ENCODE data around the gene MYH9. TPM values are rescaled to one million over a fixed set of nuclear protein-coding genes. Genes with fewer than 3 reads are reported as not detected.

Gene MYH9
- total and polyA plus RNA-seq, 7 donors, result 35.6 to 214 (median 92.0) TPM

DNA sequence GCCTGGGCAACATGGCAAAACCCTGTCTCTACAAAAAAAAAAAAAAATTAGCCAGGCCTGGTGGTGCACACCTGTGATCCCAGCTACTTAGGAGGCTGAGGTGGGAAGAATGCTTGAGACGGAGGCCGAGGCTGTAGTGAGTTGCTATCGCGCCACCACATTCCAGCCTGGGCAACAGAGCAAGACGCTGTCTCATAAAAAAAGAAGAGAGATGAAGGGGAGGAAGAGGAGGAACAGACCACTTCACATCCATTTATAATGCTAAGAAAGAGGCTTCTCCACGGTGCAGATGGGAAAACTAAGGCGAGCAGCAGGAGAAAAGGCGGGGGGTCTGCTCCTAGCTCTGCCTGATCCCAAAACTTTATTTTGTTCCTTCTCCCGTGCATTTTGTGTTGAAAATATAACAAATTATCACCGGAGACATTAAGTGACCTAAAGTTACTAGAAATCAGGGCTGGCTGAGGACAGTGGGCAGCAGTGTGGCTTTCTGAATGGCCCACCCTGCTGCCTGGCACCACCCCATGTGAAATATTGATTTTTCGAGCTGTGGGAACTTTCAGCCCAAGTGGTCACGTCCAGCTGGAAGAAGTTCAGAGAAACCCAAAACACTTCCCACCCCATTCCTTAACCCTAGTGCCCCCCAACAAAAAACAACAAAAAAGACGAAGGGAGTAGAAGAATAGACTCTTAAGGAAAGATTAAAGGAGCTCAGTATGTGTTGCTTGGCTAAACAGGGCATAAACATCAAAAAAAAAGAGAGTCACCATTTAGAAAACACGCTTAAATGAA lies 9.5 kb downstream of the MYH9 start:
- intact Hi-C loops (cut with DNase I), result no loop called here
- Histone ChIP-seq H3K36me3 (ENCODE audit: insufficient read depth in 1 of 2, low read depth in 1 of 2) (peaks cover 0 to 38% of the 10 kb centered on the region in 2 donors), H3K27me3 (ENCODE audit: insufficient read depth in 3 of 3, low read length in 2 of 3) (no peaks in the 10 kb centered on the region), H3K4me3 (no peak overlapping the region), H3K9me3 (no peaks in the 10 kb centered on the region), H3K4me1 (peaks cover 79% of the 10 kb centered on the region), H3K27ac (peak overlapping the region; percentile 16)
- WGBS, 3 donors, result 64 to 71% (median 64%) methylated on average over 14 of the region's 14 CpGs
- DNase-seq, result no peak
- TF ChIP-seq, protein P1, sequence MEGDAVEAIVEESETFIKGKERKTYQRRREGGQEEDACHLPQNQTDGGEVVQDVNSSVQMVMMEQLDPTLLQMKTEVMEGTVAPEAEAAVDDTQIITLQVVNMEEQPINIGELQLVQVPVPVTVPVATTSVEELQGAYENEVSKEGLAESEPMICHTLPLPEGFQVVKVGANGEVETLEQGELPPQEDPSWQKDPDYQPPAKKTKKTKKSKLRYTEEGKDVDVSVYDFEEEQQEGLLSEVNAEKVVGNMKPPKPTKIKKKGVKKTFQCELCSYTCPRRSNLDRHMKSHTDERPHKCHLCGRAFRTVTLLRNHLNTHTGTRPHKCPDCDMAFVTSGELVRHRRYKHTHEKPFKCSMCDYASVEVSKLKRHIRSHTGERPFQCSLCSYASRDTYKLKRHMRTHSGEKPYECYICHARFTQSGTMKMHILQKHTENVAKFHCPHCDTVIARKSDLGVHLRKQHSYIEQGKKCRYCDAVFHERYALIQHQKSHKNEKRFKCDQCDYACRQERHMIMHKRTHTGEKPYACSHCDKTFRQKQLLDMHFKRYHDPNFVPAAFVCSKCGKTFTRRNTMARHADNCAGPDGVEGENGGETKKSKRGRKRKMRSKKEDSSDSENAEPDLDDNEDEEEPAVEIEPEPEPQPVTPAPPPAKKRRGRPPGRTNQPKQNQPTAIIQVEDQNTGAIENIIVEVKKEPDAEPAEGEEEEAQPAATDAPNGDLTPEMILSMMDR (IDR thresholded peaks at IDR 0.05), result no peak
- ATAC-seq, result no peak

DNA sequence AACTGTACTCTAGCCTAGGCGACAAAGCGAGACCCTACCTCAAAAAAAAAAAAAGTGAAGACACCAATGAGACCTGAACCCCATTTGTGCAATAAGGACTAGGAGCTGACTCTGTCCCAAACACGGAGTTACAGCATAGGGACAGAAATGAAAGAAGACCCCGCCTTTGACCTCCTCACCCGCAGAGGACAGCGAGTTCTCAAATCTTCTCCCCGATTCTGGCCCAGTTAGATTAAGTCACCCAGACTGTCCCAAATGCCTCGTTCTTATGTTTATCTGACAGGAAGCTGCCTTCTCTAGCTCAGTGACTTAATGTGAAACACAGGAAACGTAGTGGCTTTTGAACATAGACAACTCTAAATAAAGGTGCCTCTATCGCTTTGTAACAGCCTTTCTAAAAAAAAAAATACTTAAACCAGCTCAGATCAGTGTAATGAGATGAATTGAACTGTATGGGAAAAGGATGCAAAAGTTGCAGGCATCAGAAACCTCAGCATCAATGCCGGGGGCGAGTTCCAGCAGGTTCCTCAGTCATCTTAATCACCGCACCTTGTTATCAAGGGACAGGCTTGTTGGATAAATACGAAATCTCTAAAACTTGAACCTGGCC lies 10.6 kb downstream of the MYH9 start:
- H3K4me3 ChIP-seq, result no peak overlapping the region
- intact Hi-C loops (cut with DNase I), result no loop called here

DNA sequence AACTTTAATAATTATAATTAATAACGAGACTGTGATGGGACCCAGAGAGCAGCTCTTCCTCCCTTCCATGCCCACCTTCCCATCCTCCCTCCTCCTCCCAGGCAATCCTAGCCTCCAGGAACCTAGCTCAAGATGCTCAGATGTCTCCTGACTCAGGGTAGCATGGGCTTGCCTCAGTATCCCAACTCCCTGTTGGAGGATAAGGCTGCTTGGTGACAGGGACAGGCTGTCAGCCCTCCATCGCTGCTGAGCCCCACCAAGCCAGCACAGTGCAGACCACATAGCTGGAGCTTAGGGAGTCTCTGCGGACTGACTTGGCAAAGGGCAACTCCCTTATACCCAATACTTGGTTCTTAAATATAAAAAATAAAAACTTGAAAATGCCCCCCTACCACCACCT lies 11.5 kb downstream of the MYH9 start:
- Histone ChIP-seq H3K4me3 (no peak overlapping the region), H3K27ac (no peak overlapping the region), H3K4me1 (peaks cover 85% of the 10 kb centered on the region), H3K9me3 (no peaks in the 10 kb centered on the region), H3K27me3 (ENCODE audit: insufficient read depth in 3 of 3, low read length in 2 of 3) (no peaks in the 10 kb centered on the region), H3K36me3 (ENCODE audit: insufficient read depth in 1 of 2, low read depth in 1 of 2) (peaks cover 0 to 28% of the 10 kb centered on the region in 2 donors)
- ATAC-seq (no peak), DNase-seq (no peak)
- intact Hi-C loops (cut with DNase I), result no loop called here
- TF ChIP-seq, protein P1 (IDR thresholded peaks at IDR 0.05), result no peak
- WGBS, 3 donors, result 81 to 86% (median 82%) methylated on average over 3 of the region's 3 CpGs

More for the DNA sequence above, 10.6 kb downstream of the MYH9 start:
- Histone ChIP-seq H3K9me3 (no peaks in the 10 kb centered on the region), H3K4me1 (peaks cover 82% of the 10 kb centered on the region), H3K27ac (peak overlapping the region; percentile 16), H3K27me3 (ENCODE audit: insufficient read depth in 3 of 3, low read length in 2 of 3) (no peaks in the 10 kb centered on the region), H3K36me3 (ENCODE audit: insufficient read depth in 1 of 2, low read depth in 1 of 2) (peaks cover 0 to 37% of the 10 kb centered on the region in 2 donors)
- ATAC-seq (no peak), DNase-seq (no peak)
- TF ChIP-seq, protein P1 (IDR thresholded peaks at IDR 0.05), result no peak
- 69 to 74% (median 72%) methylated on average over 14 of the region's 14 CpGs for WGBS, 3 donors

DNA sequence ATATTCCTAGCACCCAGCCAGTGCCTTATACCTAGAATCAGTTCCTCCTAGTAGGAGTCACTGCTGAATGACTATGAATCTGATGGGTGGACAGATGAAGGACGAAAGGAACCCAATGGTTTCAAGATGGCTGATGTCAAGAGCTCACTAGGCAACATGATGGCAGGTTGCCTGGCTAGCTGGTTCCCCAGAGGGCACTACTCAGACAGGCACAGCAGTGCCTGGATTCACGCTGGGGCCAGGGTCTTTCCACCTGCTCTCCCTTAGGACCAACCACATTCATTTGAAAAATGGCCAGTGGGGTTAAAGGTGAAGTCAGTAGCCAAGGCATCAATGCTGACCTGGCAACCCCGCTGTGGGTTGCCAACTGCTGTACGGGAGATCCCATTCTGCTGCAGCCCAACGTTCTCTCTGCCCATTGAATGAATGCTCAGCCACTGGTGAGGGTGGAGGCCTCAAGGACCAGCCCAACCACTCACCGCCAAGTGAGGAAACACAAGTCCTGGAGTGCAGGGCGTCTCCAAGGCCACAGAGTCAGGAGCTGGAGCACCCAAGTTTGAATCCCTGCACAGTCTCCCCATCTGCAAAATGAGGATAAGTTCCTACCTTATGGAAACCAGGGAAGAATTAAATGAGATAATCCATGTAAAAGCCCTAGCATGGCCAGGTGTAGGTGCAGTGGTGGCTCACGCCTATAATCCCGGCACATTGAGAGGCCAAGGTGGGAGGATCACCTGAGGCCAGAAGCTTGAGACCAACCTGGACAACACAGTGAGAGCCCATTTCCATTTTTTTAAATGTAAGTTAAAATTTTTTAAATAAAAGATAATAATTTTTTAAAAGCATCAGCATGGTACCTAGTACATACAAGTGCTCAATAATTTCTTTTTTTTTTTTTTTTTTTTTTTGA lies 12.4 kb downstream of the MYH9 start:
- H3K9me3 ChIP-seq, result no peaks in the 10 kb centered on the region
- H3K27me3 ChIP-seq (ENCODE audit: insufficient read depth in 3 of 3, low read length in 2 of 3), result no peaks in the 10 kb centered on the region
- intact Hi-C loops (cut with DNase I), result no loop called here
- no peak overlapping the region for H3K4me3 ChIP-seq
- H3K36me3 ChIP-seq (ENCODE audit: insufficient read depth in 1 of 2, low read depth in 1 of 2), result peaks cover 0 to 19% of the 10 kb centered on the region in 2 donors
- TF ChIP-seq, protein P1 (IDR thresholded peaks at IDR 0.05), result no peak
- DNase-seq, result no peak
- peak overlapping the region; percentile 46 for H3K27ac ChIP-seq
- 68 to 80% (median 71%) methylated on average over 9 of the region's 9 CpGs for WGBS, 3 donors
- no peak for ATAC-seq
- peaks cover 85% of the 10 kb centered on the region for H3K4me1 ChIP-seq

All from psoas muscle (tissue), 8 donors.